Gastrocnemius medialis (tissue), 4 donors: ENCODE data around the gene GPR61.

Source experiments
- CTCF ChIP-seq, 5 experiments: fragments of 450-650 bp in 3 of 5; fragments of 200-600 bp in 2 of 5; sonication (generic) in 2 of 5; IDR thresholded peaks in 4 of 5; conservative IDR thresholded peaks in 1 of 5; 1 replicate in 4 of 5; 2 replicates in 1 of 5; pipeline ENCODE4 v1.5.1; 2016 to 2019; ENCODE audit warnings: antibody characterized with exemption in 5 of 5, mild to moderate bottlenecking in 3 of 5, moderate library complexity in 3 of 5
- POLR2A ChIP-seq, 2 donors: fragments of 450-650 bp; IDR thresholded peaks; one replicate each; pipeline ENCODE4 v1.6.1; 2017; ENCODE audit warnings: antibody characterized with exemption in 2 of 2, mild to moderate bottlenecking in 2 of 2, moderate library complexity in 2 of 2

- TF ChIP-seq CTCF (IDR thresholded peaks at IDR 0.05 in 4 of 5, conservative IDR thresholded peaks at IDR 0.05 in 1 of 5) (no peak), POLR2A (IDR thresholded peaks at IDR 0.05) (no peak)
Measured at GRCh38 chr1:109517337-109517736, 22.3 kb upstream of the GPR61 start.
